ENCODE results near the gene PANK2.
"Not testable (repeated sequence)": the region's sequence is repeated elsewhere in the genome, so short reads cannot be mapped to it uniquely, and the experiment has no call there.

PANK2 gene

DNA sequence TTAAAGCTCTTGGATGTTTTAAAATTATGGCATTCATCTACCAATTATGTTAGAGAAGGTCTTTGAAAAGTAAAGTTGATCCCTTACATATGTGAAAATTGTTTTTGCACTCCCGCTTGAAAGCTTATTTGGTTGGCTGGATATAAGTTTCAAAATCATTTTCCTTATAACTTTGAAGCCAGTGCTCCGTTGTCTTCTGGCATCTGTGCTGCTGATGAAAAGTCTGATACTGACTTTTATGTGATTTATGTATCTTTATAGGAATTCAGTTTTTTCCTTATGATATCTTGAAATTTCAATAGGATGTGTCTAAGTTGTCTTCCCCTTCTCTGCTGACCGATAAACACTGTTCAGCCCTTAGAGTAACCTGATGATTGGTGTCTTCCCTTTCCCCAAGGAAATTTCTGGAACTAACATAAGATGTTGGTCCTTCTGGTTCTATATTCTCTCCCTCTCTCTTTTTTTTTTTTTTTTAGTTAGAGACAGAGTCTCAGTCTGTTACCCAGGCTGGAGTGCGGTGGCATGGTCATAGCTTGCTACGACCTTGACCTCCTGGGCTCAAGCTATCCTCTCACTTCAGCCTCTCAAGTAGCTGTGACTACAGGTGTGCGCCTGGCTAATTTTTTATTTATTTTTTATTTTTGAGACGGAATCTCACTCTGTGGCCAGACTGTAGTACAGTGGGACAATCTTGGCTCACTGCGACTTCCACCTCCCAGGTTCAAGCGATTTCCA, 12.7 kb downstream of the PANK2 start:
- no peak for FAIRE-seq

DNA sequence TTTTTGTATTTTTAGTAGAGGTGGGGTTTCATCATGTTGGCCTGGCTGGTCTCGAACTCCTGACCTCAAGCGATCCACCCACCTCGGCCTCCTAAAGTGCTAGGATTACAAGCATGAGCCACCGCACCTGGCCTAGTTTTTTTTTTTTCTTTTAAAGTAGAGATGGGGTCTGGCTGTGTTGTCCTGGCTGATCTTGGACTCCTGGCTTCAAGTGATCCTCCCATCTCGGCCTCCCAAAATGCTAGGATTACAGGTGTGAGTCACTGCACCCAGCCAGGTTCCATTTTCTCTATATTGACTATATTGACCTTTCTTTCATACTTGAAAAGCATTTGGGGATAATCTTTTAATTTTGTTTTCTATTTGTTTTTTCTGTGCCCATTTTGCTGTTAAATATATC, 13.3 kb downstream of the PANK2 start:
- FAIRE-seq = no peak

DNA sequence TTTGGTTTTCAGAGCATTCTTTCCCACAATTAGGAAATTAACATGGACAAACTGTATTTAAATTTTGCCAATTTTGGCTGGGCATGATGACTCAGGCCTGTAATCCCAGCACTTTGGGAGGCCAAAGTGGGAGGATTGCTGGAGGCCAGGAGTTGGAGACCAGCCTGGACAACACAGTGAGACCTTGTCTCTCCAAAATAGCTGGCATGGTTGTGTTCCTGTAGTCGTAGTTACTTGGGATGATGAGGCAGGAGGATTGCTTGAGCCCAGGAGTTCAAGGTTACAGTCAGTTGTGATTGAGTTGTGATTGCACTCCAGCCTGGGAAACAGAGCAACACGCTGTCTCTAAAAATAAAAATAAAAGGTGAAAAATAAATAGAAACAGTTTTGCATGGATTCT, 15.0 kb downstream of the PANK2 start:
- FAIRE-seq = no peak

GRCh38 chr20:3904857-3905256, 15.7 kb downstream of the PANK2 start:
- no peak for FAIRE-seq

DNA sequence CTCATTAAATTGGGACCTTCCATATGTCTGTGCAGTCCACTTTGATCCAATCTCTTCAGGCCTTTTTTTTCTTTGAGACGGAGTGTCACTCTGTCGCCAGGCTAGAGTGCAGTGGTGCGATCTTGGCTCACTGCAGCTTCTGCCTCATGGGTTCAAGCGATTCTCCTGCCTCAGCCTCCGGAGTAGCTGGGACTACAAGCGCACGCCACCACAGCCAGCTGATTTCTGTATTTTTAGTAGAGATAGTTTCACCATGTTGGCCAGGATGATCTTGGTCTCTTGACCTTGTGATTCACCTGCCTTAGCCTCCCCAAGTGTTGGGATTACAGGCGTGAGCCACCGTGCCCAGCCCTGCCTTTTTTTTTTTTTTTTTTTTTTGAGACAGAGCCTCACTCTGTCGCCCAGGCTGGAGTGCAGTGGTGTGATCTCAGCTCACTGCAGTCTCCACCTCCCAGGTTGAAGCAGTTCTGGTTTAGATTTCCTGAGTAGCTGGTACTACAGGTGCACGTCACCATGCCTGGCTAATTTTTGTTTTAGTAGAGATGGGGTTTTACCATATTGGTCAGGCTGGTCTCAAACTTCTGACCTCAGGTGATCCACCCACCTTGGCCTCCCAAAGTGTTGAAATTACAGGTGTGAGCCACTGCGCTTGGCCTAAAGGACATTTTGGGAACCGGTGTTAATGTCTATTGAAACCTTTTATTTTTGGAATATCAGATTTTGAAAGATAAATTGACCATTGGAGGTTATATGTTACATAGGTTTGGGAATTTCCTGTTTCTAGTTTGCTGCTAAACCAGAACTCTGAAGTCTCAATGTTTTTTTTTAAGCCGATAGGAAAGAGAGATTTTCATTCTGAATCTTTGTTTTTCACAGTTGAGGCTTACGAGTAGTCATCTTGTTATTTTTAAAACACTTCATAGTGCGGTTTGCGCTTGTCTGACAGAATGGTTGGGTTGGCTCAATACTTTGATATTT, 17.8 kb downstream of the PANK2 start:
- not testable (repeated sequence) for FAIRE-seq

DNA sequence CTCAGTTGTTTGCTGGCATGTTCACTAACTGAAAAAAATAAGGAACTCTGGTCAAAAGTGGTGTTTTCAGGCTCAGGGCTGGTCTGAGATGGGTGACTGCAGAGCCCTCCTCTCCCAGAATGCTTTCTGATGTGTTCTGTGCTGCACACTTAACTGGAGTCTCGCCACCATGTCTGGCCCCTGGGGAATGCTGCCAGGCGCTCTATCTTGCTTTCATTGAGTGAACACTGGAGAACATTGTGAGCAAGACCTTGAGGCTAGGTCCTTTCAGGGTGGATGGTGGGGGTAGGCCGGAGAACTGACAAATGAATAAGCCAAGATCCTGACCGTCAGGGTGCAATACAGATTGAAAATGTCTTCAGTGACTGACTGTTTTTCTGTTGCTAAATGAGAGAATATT, 19.5 kb downstream of the PANK2 start:
- FAIRE-seq = no peak

DNA sequence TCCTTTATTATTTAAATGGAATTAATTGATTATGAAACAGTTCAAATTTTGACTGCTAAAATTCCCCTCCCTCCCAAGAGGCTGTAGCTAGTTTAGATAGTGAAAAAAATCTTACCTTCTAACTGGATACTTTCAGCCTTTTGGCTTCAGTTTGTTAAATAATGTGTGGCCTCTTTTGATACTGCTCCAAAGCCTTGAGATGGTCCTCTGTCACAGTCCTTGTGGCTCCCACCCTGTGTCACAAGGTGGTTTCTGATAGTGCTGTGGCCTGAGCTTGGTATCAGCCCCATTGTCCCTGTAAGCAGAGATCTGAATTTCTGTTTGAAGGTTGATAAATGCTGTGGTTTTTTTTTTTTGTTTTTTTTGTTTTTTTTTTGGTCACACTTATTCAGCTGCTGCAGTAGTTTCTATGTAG, 20.8 kb downstream of the PANK2 start:
- no peak for FAIRE-seq

DNA sequence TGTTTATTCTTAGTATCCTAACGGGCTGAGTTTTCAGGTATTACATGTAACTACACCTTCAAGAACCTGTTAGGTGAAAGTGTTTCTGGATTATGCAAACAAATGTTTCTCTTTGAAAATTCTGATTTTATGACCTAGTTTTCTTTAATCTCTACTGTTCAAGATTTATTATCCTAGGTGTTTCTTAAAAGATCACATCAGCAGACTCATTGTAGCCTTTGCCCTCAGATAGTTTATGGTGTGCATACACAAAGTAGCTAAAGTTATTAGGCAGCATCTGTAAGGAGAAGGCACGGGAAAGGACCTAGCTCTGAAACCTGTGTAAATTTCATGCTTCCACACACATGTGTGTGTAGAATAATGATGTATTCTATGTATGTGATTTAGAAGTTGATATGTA, 21.7 kb downstream of the PANK2 start:
- no peak for FAIRE-seq

GRCh38 chr20:3911956-3912355, 22.8 kb downstream of the PANK2 start:
- no peak for FAIRE-seq

GRCh38 chr20:3914446-3914845, 25.3 kb downstream of the PANK2 start:
- no peak for FAIRE-seq

GRCh38 chr20:3915691-3916090, 26.5 kb downstream of the PANK2 start:
- FAIRE-seq = no peak

DNA sequence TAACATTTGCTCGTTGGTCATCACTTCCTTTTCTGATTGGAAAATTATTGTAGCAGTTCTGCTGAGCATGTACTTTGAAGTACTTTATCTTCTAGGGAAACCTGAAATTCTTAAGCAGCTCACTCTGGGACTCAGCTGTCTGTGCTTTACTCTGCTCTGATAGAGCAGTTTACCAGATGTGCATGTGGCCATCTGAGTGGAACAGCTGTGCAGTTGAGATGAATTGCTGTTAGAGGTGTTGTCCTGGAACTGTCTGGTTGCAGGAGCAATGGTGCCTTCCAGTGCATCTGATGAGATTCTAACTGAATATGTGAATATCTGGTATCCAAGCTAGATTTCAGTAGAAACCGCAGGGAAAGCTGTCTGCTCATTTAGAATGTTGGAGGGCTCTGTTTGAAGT, 27.2 kb downstream of the PANK2 start:
- no peak for FAIRE-seq

- no peak for FAIRE-seq
These were observed 30.2 kb downstream of the PANK2 start for GRCh38 chr20:3919352-3919751.

DNA sequence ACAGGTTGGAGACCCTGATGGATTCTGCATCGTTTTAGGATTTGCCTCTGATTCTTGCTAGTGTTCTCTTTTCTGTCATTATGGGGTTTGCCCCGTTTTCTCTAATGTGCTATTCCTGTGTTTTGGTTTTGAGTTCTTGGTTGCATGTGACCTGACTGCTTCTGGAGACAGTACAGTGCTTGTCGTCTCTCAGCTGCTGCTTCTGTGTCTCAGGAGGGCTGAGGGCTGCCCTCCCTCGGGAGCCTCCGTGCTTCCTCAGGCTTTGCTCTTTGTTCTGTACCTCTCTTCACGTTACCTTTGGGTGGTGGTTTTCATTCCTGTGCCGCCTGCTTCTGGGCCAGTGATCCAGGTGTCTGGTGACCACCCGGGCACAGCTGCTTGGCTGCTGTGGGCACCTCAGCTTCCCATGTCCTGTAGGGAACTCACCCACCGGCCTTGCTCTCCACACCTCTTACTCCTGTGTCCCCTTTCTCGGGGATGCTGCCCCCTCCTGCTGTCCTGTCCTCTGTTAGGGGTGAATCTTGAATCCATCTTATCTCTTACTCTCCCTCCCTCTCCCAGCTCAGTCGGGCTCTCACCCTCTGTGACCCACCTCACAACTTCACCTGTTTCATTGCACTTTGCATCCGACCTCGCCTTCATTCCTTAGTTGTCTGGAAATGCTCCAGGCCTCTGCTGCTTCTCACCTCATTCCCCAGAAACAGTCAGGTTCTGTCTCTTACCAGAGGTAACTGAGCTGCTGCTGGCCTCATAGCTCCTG, 33.2 kb downstream of the PANK2 start:
- FAIRE-seq = no peak

- no peak for FAIRE-seq
These were observed 33.8 kb downstream of the PANK2 start for GRCh38 chr20:3922983-3923339.

DNA sequence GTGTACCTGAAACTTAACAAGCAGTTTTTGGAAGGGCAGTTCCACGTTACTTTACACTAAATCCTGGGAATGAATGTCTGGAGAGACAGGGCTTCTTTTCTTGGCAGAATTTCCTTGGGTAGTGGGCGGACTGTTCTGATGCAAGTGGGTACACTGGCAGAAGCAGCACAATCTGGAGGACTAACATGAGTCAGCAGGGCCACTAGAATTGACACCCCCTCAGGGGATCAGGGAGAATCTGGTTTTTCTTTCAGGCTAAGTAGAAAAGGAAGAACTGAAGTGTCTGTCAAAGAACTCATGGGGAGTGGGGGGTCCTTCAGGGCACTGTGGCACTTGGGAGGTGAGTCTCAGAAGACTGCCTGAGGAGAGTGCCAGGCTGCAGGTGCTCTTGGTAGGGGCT, 34.6 kb downstream of the PANK2 start:
- no peak for FAIRE-seq

DNA sequence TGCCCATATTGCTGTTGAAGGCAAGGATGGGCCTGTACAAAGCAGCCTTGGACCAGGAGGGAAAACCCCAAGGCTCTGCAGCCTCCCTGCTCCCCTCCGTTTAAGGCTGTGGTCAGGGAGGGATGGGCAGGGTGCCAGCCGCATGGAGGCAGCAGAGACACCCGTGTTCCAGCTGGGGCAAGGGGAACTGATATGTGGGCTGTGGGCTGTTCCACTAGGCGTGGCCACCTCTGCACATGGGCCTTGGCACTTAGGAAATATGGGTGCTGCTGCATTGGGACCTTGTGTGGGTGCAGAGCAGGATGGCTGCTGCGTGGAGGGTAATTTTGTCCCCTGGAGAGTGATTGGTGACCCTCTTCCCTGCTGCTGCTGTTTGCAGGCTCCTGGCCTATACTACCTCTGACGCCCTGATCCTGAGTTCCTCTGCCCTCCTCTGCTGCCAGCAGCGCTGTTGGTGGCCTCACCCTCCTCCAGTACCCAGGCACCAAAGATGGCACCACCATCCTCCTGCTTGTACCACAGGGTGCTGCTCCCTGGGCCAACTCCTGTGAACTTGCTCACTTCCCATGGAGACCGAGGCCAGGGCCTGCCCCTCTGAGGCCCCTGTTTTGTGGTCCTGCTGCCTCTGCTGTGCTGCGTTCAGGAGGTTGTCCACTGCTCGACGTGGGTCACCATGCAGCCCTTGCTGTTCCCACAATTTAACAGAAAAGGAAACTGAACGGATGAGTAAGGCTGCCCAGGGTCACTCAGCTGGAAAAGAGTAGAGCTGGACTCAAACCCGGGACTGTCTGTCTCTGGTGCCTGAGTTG, 35.3 kb downstream of the PANK2 start:
- no peak for FAIRE-seq

DNA sequence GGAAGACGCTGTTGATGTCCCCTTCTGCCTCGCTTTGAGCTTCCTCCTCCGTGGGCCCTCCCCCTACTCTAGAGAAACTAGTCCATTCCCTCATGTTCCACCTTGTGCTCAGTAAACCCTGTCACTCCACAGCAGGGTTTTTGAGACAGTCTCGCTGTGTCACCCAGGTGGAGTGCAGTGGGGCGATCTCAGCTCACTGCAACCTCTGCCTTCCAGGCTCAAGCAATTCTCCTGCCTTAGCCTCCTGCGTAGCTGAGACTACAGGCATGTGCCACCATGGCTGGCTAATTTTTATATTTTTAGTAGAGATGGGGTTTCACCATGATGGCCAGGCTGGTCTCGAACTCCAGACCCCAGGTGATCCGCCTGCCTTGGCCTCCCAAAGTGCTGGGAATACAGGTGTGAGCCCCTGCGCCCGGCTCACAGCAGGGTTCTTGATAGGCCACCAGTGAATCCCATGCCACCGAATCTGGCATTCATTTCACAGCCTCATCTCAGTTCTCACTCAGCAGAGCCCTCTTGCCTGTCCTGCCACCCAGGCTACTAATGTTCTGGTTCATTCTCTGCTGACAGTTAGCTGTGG, 36.0 kb downstream of the PANK2 start:
- no peak for FAIRE-seq

DNA sequence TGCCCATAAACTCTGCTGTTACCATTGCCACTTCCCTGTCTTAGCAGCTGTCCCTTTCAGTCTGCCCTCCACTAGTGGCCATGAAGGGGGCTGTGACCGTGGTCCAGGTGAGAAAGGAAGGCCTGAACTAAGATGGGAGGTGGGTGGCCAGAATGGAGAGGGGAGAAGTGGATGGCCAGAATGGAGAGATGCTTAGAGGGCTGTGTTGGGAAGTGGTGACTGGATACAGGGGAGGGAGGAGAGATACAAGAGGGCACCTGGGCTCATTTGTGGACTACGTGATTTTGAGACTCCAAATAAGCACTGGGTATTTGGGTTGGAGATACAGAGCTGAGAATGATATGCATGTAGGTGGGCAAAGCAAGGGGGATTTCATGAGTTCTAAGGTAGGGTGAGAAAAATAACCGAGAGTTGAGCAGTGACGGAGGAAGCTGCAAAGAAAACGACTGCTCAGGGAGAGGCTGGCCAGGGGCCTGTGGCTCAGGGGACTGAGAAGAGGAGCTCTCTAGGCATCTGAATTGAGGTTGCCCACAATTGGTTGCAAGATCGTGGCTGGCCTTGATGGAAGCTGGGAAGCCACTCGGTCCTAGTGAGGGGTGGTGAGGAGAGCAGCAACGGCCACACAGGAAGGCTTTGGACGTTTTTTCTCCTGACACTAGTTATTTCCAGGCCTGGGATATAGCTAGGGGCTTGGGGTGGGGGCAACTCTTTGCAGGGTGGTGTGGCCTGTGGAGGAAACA, 36.9 kb downstream of the PANK2 start:
- FAIRE-seq = no peak

DNA sequence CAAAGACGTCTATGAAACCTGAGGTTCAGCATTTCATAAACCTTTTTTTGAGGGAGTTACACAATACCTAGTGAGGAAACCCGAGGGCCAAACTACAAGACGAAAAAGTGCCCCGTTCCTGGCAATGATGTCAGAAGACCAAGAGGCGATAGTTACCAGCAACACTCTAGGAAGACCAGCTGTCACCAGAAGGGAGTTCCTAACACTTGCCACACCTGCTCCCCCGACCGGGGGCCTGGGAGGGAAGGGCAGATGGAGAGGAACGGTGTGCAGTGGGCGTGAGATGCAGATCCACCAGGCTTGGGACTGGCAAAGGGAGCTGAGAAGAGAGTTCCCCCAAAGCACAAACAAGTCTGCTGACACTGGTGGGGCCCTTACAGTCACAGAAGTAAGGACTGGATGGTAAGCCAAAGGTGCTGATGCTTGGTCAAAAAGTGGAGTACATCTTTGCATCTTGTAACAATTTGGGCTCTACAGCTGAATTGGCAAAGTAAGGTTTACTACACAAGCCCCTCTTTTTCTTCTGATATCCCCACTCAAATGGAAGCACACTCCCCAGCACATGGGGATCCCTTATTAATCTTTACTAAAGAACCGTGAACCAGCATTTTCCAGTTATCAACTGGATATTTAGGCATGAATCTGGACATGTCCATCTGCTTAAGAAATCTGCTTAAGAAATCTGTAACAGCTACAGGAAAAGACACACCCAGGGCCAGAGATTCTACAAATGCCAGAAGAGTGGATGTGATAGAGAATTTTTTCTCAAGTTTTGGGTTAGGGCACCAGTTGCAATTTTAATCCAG, 38.5 kb downstream of the PANK2 start:
- FAIRE-seq = no peak

- no peak for FAIRE-seq
These were observed 40.5 kb downstream of the PANK2 start for GRCh38 chr20:3929713-3930060.

All from TTC549 (cell line).